DMS 273 (cell line): ENCODE data around the gene LAPTM4A.

Experiments used
- DNase-seq: peaks from one replicate; lab custom pipeline; 2025; ENCODE audit not compliant: unreplicated experiment; lab: John Stamatoyannopoulos, UW

Gene LAPTM4A

GRCh38 chr2:20077411-20077940, 26.0 kb upstream of the LAPTM4A start:
- DNase-seq, result no peak

GRCh38 chr2:20076757-20077156, 25.3 kb upstream of the LAPTM4A start:
- DNase-seq, result no peak

DNA sequence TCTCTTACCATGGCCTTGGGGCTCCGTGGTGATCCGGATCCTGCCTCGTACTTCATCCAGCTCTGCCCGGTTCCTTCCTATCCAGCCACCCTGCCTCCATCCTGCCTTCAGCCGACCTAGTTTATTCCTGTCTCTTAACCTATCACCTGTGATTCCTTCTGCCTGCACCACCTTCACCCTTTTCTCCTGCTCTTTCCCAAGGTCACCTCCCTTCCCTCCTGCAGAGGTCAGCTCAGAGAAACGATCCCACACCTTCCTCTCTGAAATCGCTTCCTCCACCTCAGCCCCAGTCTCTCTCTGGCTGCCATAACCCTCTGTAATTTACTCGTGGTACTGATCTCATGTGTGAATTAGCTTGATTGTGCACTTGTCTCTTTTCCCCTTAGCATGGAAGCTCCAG, 23.5 kb upstream of the LAPTM4A start:
- DNase-seq, result no peak

GRCh38 chr2:20074046-20074648, 22.7 kb upstream of the LAPTM4A start:
- peak; percentile 81 for DNase-seq

DNA sequence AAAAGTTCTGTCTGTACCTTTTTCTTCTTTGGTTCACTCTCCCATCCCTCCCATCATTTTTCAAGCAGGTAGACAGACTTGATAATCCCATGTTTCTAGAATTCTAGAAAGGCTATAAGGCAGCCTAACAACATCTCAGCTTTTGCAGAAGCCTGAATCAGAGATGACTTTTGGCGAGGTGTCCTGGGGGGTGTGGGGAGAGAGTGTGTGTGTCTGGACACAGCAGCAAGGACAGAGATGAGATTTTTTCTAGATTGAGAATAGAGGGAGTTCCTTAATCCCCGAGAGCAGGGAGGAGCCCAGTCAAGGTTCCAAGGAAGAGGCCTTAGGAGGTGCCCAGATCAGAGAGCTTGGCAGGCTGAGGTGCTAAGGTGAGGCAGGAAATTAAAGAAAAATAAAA, 22.0 kb upstream of the LAPTM4A start:
- no peak for DNase-seq

GRCh38 chr2:20072436-20073158, 21.2 kb upstream of the LAPTM4A start:
- DNase-seq, result no peak

GRCh38 chr2:20071397-20072383, 20.3 kb upstream of the LAPTM4A start:
- peak; percentile 92 for DNase-seq

- DNase-seq, result no peak
Measured at GRCh38 chr2:20069756-20070155, 18.3 kb upstream of the LAPTM4A start.

GRCh38 chr2:20067992-20068584, 16.7 kb upstream of the LAPTM4A start:
- DNase-seq, result no peak

GRCh38 chr2:20065885-20066602, 14.6 kb upstream of the LAPTM4A start:
- peak; percentile 95 for DNase-seq

DNA sequence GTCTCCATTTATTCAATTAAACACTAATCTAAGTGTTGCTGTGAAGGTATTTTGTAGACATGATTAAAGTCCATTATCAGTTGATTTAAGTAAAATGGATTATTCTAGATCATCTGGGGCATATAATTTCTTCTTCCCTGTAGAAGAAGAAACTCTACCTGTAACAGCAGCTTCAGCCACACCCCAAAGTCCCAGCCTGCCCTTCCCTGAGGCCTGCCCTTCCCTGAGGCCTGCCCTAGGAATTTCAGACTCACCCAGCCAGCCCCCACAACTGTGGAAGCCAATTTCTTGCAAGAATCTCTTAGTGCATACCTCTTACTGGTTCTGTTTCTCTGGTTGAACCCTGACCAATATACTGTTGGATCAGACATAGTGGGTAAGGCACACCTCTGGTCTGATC, 13.4 kb upstream of the LAPTM4A start:
- no peak for DNase-seq

DNA sequence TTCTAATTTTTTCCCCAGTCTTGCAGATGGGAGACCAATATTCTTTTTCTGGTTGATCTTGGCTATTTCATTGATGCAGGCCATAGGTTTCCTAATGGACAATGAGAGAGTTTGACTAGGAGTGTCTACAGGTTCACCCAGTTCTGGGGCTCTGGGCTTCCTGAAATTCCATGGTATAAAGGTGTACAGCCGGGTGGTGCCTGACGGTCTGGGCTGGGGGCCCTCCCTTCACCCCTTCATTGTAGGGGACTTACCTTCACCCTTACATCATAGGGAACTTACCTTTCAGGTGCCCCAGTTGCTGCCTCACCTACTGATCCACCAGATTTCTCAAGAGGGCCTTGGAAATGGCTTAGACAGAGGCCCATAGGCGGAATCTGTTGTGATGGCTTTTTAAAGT, 13.0 kb upstream of the LAPTM4A start:
- no peak for DNase-seq

DNA sequence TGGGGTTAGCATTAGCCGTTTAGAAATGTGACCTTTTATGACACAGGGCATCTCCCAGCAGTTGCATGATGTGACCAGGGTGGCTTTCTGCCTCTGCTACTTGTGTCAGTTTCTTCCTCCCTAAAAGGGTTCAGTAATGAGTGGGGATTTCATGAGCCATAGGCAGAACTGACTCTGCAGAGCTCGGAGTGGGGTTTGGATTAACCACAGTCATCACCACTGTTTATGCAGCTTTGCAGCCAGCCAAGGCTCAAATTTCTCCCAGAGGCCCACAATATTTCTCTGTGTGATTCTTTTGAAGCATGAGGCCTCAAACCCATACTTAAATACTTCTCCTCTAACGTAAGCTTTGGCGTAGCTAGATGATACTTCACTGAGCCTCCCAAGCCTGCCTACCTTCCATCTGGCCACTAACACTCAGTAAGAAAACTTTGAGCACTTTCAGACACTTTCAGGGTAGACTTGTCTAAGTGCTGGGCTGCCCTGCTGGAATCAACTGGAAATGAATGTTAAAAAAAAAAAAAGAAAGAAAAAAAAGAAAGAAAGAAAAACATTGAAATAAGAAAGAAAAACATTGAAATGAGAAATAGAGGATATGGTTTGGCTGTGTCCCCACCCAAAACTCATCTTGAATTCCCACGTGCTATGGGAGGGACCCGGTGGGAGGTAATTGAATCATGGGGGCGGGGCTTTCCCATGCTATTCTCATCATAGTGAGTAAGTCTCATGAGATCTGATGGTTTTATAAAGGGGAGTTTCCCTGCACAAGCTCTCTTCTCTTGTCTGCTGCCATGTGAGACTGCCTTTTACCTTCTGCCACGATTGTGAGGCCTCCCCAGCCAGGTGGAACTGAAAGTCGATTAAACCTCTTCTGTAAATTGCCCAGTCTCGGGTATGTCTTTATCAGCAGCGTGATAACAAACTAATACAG, 11.5 kb upstream of the LAPTM4A start:
- DNase-seq, result peak; percentile 47

GRCh38 chr2:20061940-20062339, 10.5 kb upstream of the LAPTM4A start:
- no peak for DNase-seq

GRCh38 chr2:20061476-20061875, 10.0 kb upstream of the LAPTM4A start:
- DNase-seq, result no peak

- DNase-seq, result no peak
Measured at GRCh38 chr2:20060106-20060505, 8.7 kb upstream of the LAPTM4A start.

DNA sequence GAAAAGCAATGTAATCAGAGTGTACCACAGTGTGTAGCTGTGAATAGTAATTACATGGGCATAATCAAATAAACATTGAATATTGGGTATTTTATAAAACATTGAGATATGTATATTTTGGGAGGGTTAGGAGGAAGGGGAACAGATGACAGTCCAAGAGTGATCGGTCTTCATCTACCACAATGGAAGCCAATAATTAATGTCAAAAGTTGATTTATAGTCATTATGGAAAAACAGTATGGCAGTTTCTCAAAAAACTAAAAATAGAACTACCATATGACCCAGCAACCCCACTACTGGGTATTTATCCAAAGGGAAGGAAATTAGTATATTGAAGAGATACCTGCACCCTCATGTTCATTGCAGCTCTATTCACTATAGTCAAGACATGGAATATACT, 5.8 kb upstream of the LAPTM4A start:
- DNase-seq, result no peak

GRCh38 chr2:20054931-20055330, 3.5 kb upstream of the LAPTM4A start:
- DNase-seq, result no peak

GRCh38 chr2:20054119-20054518, 2.7 kb upstream of the LAPTM4A start:
- DNase-seq, result no peak
